Kidney (tissue), 14 donors: Measurements from ENCODE around the gene KLHDC3. TPM values are rescaled to one million over a fixed set of nuclear protein-coding genes. Genes with fewer than 3 reads are reported as not detected.
A peak's percentile ranks its signal among the peaks of the same experiment; 100 is the strongest.

ENCODE experiments used
- DNase-seq, 5 donors: peaks; one replicate each; pipeline ENCODE4 v3.0.0-alpha.2; 2013 to 2020
- FAIRE-seq: peaks from 2 replicates; lab custom pipeline; 2012; peaks lifted over from hg19 to GRCh38; lab: Jason Lieb, UNC
- H3K27ac ChIP-seq, 2 donors: one replicate each; pipeline ENCODE4 v1.7.0; 2013; ENCODE audit warnings: low read depth in 2 of 2, low read length in 2 of 2, inconsistent platforms in 1 of 2
- H3K27me3 ChIP-seq: one replicate; pipeline ENCODE4 v1.7.1; 2013; ENCODE audit warnings: low read length, inconsistent platforms; ENCODE audit not compliant: control insufficient read depth, insufficient read depth
- H3K36me3 ChIP-seq, 3 donors: one replicate each; pipeline versions ENCODE4 v1.7.0 to v1.7.1; 2013; ENCODE audit warnings: low read length in 3 of 3, control low read depth in 1 of 3, inconsistent platforms in 1 of 3; ENCODE audit not compliant: insufficient read depth in 3 of 3, control insufficient read depth in 2 of 3
- H3K4me1 ChIP-seq, 3 donors: one replicate each; pipeline versions ENCODE4 v1.7.0 to v1.7.1; 2013; ENCODE audit warnings: low read length in 3 of 3, inconsistent platforms in 1 of 3, low read depth in 1 of 3; ENCODE audit not compliant: control insufficient read depth in 2 of 3, insufficient read depth in 2 of 3
- H3K4me3 ChIP-seq, 3 donors: one replicate each; pipeline versions ENCODE4 v1.7.0 to v1.8.1; 2013; ENCODE audit warnings: low read length in 3 of 3, control low read depth in 1 of 3, inconsistent platforms in 1 of 3
- H3K9ac ChIP-seq, 3 donors: one replicate each; pipeline versions ENCODE4 v1.7.0 to v1.7.1; 2013; ENCODE audit warnings: low read length in 3 of 3, control low read depth in 1 of 3, inconsistent platforms in 1 of 3
- H3K9me3 ChIP-seq, 3 donors: one replicate each; pipeline versions ENCODE4 v1.7.0 to v1.7.1; 2013; ENCODE audit warnings: low read length in 3 of 3, control low read depth in 1 of 3, inconsistent platforms in 1 of 3; ENCODE audit not compliant: control insufficient read depth in 2 of 3, insufficient read depth in 1 of 3
- intact Hi-C: fragments of 100-400 bp; cut with DNase I; formaldehyde crosslinking; loops from one replicate; pipeline ENCODE4 v1.11.1; 2022
- polyA plus RNA-seq: library from polyadenylated mRNA; stranded (reverse); fragments of 350-450 nt; fragmentation: Illumina TruSeq; extraction: RNeasy Lipid Tissue Mini Kit (QIAGEN cat#74804); gene quantifications from one replicate; pipeline ENCODE4 v1.2.3, GENCODE V29; 2014; ENCODE audit warnings: low read depth, low replicate concordance; ENCODE audit not compliant: insufficient read depth
- total RNA-seq: library from RNA; stranded (reverse); fragmentation: NEBNext Ultra II Directional; extraction: Animal tissue kit (Norgen Biotek cat#: 25700); gene quantifications from one replicate; pipeline ENCODE4 v1.2.1, GENCODE V29; 2021
- TF ChIP-seq, protein P1 (sequence below): IDR thresholded peaks from 3 replicates; pipeline ENCODE4 v1.5.1; 2012; ENCODE audit warnings: mild to moderate bottlenecking, moderate library complexity, borderline replicate concordance; ENCODE audit not compliant: insufficient read depth; ENCODE audit errors: extremely low read depth
- donor health status: control.
- donor health status: control.
- donor health status: control.
- donor health status: control.
- donor health status: control.
- donor health status: DM: yes; HTN: yes; CAD: no.
- donor health status: Normal renal cell carcinoma (clear cell type).

Gene KLHDC3
- total and polyA plus RNA-seq, 2 donors from 2014 or later: 52.6 to 90.0 TPM

DNA sequence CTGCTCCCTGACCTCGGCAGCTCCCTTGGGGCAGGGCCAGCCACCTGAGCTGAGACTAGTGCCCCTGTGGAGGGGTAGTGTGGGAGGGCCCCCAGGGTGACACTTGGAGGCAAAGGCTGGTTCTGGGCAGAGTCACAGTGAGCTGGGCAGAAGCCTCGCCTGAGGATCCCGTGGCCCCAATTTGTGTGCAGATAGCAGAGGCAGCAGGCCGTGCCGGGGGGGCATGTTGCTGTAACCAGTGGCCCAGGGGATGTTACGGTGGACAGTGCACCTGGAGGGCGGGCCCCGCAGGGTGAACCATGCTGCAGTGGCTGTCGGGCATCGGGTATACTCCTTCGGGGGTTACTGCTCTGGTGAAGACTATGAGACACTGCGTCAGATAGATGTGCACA lies 2.9 kb downstream of the KLHDC3 start:
- TF ChIP-seq, protein P1, sequence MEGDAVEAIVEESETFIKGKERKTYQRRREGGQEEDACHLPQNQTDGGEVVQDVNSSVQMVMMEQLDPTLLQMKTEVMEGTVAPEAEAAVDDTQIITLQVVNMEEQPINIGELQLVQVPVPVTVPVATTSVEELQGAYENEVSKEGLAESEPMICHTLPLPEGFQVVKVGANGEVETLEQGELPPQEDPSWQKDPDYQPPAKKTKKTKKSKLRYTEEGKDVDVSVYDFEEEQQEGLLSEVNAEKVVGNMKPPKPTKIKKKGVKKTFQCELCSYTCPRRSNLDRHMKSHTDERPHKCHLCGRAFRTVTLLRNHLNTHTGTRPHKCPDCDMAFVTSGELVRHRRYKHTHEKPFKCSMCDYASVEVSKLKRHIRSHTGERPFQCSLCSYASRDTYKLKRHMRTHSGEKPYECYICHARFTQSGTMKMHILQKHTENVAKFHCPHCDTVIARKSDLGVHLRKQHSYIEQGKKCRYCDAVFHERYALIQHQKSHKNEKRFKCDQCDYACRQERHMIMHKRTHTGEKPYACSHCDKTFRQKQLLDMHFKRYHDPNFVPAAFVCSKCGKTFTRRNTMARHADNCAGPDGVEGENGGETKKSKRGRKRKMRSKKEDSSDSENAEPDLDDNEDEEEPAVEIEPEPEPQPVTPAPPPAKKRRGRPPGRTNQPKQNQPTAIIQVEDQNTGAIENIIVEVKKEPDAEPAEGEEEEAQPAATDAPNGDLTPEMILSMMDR: no peak
- H3K9me3 ChIP-seq: no peaks in the 10 kb centered on the region
- DNase-seq (no peak), FAIRE-seq (no peak)
- peaks cover 5 to 14% (median 12%) of the 10 kb centered on the region in 3 donors for H3K36me3 ChIP-seq
- intact Hi-C loops: no loop called here
- H3K4me3 ChIP-seq: no peak overlapping the region
- no peak overlapping the region for H3K27ac ChIP-seq
- H3K9ac ChIP-seq: no peak overlapping the region
- H3K4me1 ChIP-seq: peaks cover 2 to 26% (median 24%) of the 10 kb centered on the region in 3 donors
- no peaks in the 10 kb centered on the region for H3K27me3 ChIP-seq

DNA sequence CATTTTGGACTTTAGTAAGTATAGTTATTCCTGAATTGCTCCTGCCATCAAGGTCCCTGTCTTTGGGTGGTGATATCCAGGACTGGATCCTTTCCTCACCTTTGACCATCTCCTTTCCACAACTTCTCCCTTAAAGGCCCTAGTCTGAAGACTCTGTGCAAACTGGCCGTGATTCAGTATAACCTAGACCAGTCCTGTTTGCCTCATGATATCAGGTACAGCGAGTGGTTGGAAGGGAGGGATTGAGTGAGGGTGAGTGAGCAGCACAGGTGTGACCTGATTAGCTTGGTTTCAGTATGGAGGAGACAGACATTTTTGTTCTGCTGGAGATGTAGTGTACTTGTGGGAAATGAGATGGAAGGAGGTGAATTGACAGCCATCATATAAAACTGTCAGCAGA lies 5.1 kb downstream of the KLHDC3 start:
- FAIRE-seq (no peak), DNase-seq (no peak)
- intact Hi-C loops: no loop called here
- no peak overlapping the region for H3K9ac ChIP-seq
- no peak overlapping the region for H3K27ac ChIP-seq
- H3K4me3 ChIP-seq: no peak overlapping the region
- TF ChIP-seq, protein P1: no peak
- H3K9me3 ChIP-seq: no peaks in the 10 kb centered on the region
- H3K27me3 ChIP-seq: no peaks in the 10 kb centered on the region
- H3K4me1 ChIP-seq: peaks cover 0 to 21% (median 20%) of the 10 kb centered on the region in 3 donors
- H3K36me3 ChIP-seq: peaks cover 5 to 15% (median 14%) of the 10 kb centered on the region in 3 donors

DNA sequence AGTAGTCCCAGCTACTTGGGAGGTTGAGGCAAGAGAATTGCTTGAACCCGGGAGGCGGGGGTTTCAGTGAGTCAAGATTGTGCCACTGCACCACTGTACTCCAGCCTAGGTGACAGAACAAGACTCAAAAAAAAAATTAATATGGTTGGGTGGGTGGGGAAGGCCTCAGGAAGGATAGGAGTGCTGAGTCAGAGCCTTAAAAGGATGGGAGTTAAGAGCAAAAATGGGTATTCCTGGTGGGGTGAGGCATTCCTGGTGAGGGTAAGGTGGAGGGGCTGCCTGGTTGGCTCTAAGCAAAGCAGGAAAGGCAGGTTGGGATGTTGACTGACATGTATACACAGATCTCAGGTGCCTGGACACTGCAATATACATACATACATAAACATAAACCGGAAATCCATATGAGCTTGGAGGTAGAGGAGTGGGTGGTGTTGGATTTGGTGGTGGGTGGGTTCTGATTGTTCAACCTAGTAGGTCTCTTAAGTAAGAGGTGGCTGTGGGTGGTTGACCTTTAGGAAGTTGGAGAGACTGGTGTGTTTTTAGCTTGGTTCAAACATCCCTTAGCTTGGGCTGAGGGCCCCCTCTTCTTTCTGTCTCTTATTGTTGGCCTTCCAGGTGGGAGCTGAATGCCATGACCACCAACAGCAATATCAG lies 6.1 kb downstream of the KLHDC3 start:
- no peak overlapping the region for H3K27ac ChIP-seq
- no peak for DNase-seq

More for the DNA sequence above, 6.1 kb downstream of the KLHDC3 start:
- Histone ChIP-seq H3K9me3 (no peaks in the 10 kb centered on the region), H3K4me3 (peak overlapping the region in 1 of 3 donors; percentile 97), H3K4me1 (peaks cover 0 to 17% (median 16%) of the 10 kb centered on the region in 3 donors), H3K27me3 (no peaks in the 10 kb centered on the region), H3K9ac (no peak overlapping the region), H3K36me3 (peaks cover 9 to 23% (median 17%) of the 10 kb centered on the region in 3 donors)
- intact Hi-C loops: no loop called here
- FAIRE-seq: no peak
- TF ChIP-seq, protein P1: no peak
